Mesenchymal stem cell (in vitro differentiated cells and primary cell): ENCODE results near the gene BICDL1.

Experiments
- DNase-seq: peaks from one replicate; pipeline ENCODE4 v3.0.0-alpha.2; 2013
- H2AFZ ChIP-seq: one replicate; pipeline ENCODE4 v1.6.1; 2013; ENCODE audit warnings: low read depth, mild to moderate bottlenecking, control low read depth, inconsistent platforms, low read length, moderate library complexity
- H2AK5ac ChIP-seq: 2 replicates; pipeline ENCODE4 v1.6.1; 2013; ENCODE audit warnings: low read length, moderate library complexity, mild to moderate bottlenecking, inconsistent platforms; ENCODE audit not compliant: severe bottlenecking
- H2BK120ac ChIP-seq: one replicate; pipeline ENCODE4 v1.6.1; 2013; ENCODE audit warnings: low read depth, mild to moderate bottlenecking, inconsistent platforms, low read length, moderate library complexity
- H2BK12ac ChIP-seq, 2 experiments: one replicate each; pipeline ENCODE4 v1.6.1; 2013; ENCODE audit warnings: inconsistent platforms in 2 of 2, low read length in 2 of 2, mild to moderate bottlenecking in 2 of 2, moderate library complexity in 2 of 2, control low read depth in 1 of 2
- H2BK15ac ChIP-seq: one replicate; pipeline ENCODE4 v1.6.1; 2013; ENCODE audit warnings: mild to moderate bottlenecking, low read depth, inconsistent platforms; ENCODE audit not compliant: poor library complexity, severe bottlenecking
- H2BK5ac ChIP-seq: 2 replicates; pipeline ENCODE4 v1.6.1; 2013; ENCODE audit warnings: low read depth, mild to moderate bottlenecking, low read length, control low read depth, inconsistent platforms; ENCODE audit not compliant: poor library complexity, severe bottlenecking
- H3K14ac ChIP-seq, 2 experiments: one replicate each; pipeline ENCODE4 v1.6.1; 2013; ENCODE audit warnings: inconsistent platforms in 2 of 2, low read length in 2 of 2, control low read depth in 1 of 2, mild to moderate bottlenecking in 1 of 2, moderate library complexity in 1 of 2
- H3K18ac ChIP-seq, 2 experiments: one replicate each; pipeline ENCODE4 v1.6.1; 2013; ENCODE audit warnings: inconsistent platforms in 2 of 2, low read length in 2 of 2, control low read depth in 1 of 2, low read depth in 1 of 2, mild to moderate bottlenecking in 1 of 2
- H3K23ac ChIP-seq, 2 experiments: one replicate each; pipeline ENCODE4 v1.6.1; 2013; ENCODE audit warnings: inconsistent platforms in 2 of 2, low read length in 2 of 2, mild to moderate bottlenecking in 2 of 2, moderate library complexity in 2 of 2, control low read depth in 1 of 2
- H3K27ac ChIP-seq: 2 replicates; pipeline ENCODE4 v1.5.1; 2013; ENCODE audit warnings: mild to moderate bottlenecking, moderate library complexity, low read length, control low read depth, inconsistent platforms; ENCODE audit not compliant: poor library complexity, severe bottlenecking
- H3K27me3 ChIP-seq, 2 experiments: 2 replicates each; pipeline versions ENCODE4 v1.6.1 to v1.7.0; 2013; ENCODE audit warnings: low read length in 2 of 2, mild to moderate bottlenecking in 2 of 2, moderate library complexity in 2 of 2, control low read depth in 1 of 2, inconsistent platforms in 1 of 2; ENCODE audit not compliant: control insufficient read depth in 1 of 2, insufficient read depth in 1 of 2
- H3K36me3 ChIP-seq, 2 experiments: 2 replicates each; pipeline versions ENCODE4 v1.6.1 to v1.7.0; 2013; ENCODE audit warnings: low read length in 2 of 2, control low read depth in 1 of 2, inconsistent platforms in 1 of 2, low read depth in 1 of 2, mild to moderate bottlenecking in 1 of 2; ENCODE audit not compliant: insufficient read depth in 2 of 2, control insufficient read depth in 1 of 2
- H3K4ac ChIP-seq, 2 experiments: one replicate each; pipeline ENCODE4 v1.6.1; 2013; ENCODE audit warnings: inconsistent platforms in 2 of 2, low read length in 2 of 2, mild to moderate bottlenecking in 2 of 2, moderate library complexity in 2 of 2, control low read depth in 1 of 2, low read depth in 1 of 2
- H3K4me1 ChIP-seq: 2 replicates; pipeline ENCODE4 v1.6.1; 2013; ENCODE audit warnings: low read depth, low read length, control low read depth; ENCODE audit not compliant: control insufficient read depth, insufficient read depth
- H3K4me2 ChIP-seq: 2 replicates; pipeline ENCODE4 v1.6.1; 2013; ENCODE audit warnings: low read length, mild to moderate bottlenecking, inconsistent platforms; ENCODE audit not compliant: poor library complexity, severe bottlenecking
- H3K4me3 ChIP-seq, 2 experiments: 2 replicates each; pipeline versions ENCODE4 v1.5.1 to v1.7.0; 2013; ENCODE audit warnings: low read length in 2 of 2, mild to moderate bottlenecking in 2 of 2, control low read depth in 1 of 2, low read depth in 1 of 2; ENCODE audit not compliant: insufficient read depth in 1 of 2
- H3K79me1 ChIP-seq: replicated peaks from 2 replicates; pipeline ENCODE4 v1.6.1; 2013; ENCODE audit warnings: mild to moderate bottlenecking, control low read depth, low read length, inconsistent platforms; ENCODE audit not compliant: poor library complexity, severe bottlenecking
- H3K9ac ChIP-seq: 2 replicates; pipeline ENCODE4 v1.7.0; 2013; ENCODE audit warnings: mild to moderate bottlenecking, low read length, moderate library complexity
- H3K9me3 ChIP-seq: 2 replicates; pipeline ENCODE4 v1.7.0; 2013; ENCODE audit warnings: mild to moderate bottlenecking, low read length; ENCODE audit not compliant: control insufficient read depth
- H4K8ac ChIP-seq: one replicate; pipeline ENCODE4 v1.6.1; 2013; ENCODE audit warnings: inconsistent platforms, mild to moderate bottlenecking, low read length, moderate library complexity
- H4K91ac ChIP-seq: one replicate; pipeline ENCODE4 v1.6.1; 2013; ENCODE audit warnings: mild to moderate bottlenecking, low read length, inconsistent platforms
- WGBS: methylation state at CpG from one replicate; pipeline ENCODE4 v1.1.7; 2013; ENCODE audit warnings: mixed read lengths; 5-methylcytosine and 5-hydroxymethylcytosine counted together

The BICDL1 gene

DNA sequence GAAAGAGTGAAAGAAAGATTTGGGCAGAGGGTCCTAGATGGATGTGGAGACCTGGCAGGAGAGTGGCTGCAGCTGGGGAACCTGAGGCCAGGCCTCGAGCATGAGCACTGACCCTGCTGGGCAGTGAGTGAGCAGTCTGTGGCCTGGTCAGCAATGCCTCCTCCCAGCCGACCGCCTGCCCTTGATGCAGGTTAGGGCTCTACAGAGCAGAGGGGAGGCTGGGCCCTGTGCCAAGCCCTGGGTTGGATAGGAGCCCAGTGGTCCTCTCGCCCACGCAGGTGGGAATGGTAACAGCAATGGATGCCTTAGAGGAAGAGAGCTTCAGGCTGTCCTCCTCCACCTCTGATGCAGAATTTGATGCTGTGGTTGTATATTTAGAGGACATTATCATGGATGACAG lies 67.7 kb downstream of the BICDL1 start:
- Histone ChIP-seq H4K8ac (no peak overlapping the region), H3K36me3 (peaks cover 0 to 3% of the 10 kb centered on the region in 2 experiments), H3K79me1 (no peaks in the 10 kb centered on the region), H2BK120ac (no peak overlapping the region), H3K14ac (peak overlapping the region in 1 of 2 experiments; percentile 55), H2AFZ (no peak overlapping the region), H3K9ac (no peak overlapping the region), H3K18ac (no peak overlapping the region), H3K4me1 (peaks cover 2% of the 10 kb centered on the region), H2BK15ac (no peak overlapping the region), H3K23ac (no peak overlapping the region), H3K27me3 (peaks cover 6 to 17% of the 10 kb centered on the region in 2 experiments), H3K9me3 (no peaks in the 10 kb centered on the region), H3K4me2 (no peak overlapping the region), H2BK12ac (no peak overlapping the region), H3K4me3 (no peak overlapping the region), H2AK5ac (no peak overlapping the region), H4K91ac (no peak overlapping the region), H3K4ac (no peak overlapping the region), H3K27ac (no peak overlapping the region), H2BK5ac (no peak overlapping the region)
- WGBS = 94% methylated on average over 5 of the region's 5 CpGs
- no peak for DNase-seq

GRCh38 chr12:120060196-120060595 lies 71.2 kb downstream of the BICDL1 start:
- Histone ChIP-seq H3K4me2 (no peak overlapping the region), H3K4ac (no peak overlapping the region), H3K9ac (no peak overlapping the region), H3K79me1 (no peaks in the 10 kb centered on the region), H3K23ac (no peak overlapping the region), H4K8ac (no peak overlapping the region), H3K4me3 (no peak overlapping the region), H3K27me3 (peaks cover 30 to 47% of the 10 kb centered on the region in 2 experiments), H2AFZ (no peak overlapping the region), H3K9me3 (no peaks in the 10 kb centered on the region), H2BK120ac (no peak overlapping the region), H2AK5ac (no peak overlapping the region), H3K14ac (no peak overlapping the region), H2BK5ac (no peak overlapping the region), H3K27ac (no peak overlapping the region), H3K18ac (no peak overlapping the region), H2BK12ac (no peak overlapping the region), H4K91ac (no peak overlapping the region), H3K4me1 (peaks cover 2% of the 10 kb centered on the region), H2BK15ac (no peak overlapping the region), H3K36me3 (peaks cover 0 to 3% of the 10 kb centered on the region in 2 experiments)
- DNase-seq = no peak
- whole genome bisulfite sequencing = 76% methylated on average over 1 of the region's 1 CpG

DNA sequence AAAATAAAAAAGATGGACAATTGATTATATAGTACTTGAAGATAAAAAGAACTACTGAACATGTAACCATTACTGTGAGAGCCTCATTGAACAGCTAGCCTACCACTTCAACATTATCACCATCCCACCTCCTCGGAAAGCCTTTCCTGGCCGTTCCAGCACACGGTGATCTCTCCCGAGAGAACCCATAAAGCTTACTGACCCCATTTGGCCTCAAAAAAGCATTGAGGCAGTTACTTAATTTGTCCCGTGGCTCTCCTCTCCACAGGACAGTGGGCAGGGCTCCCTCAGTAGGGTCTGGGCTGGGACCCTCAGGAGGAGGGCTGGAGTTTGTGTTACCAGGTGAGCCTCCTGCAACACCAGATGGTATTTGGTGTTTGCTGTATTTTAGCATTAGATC lies 71.7 kb downstream of the BICDL1 start:
- no peak overlapping the region for H2AFZ ChIP-seq
- no peaks in the 10 kb centered on the region for H3K9me3 ChIP-seq
- H3K79me1 ChIP-seq = no peaks in the 10 kb centered on the region
- no peak overlapping the region for H2BK12ac ChIP-seq
- H3K14ac ChIP-seq = no peak overlapping the region
- H3K23ac ChIP-seq = no peak overlapping the region
- no peak overlapping the region for H3K9ac ChIP-seq
- H3K27ac ChIP-seq = no peak overlapping the region
- 76% methylated on average over 5 of the region's 5 CpGs for WGBS
- no peak overlapping the region for H2BK5ac ChIP-seq
- H4K8ac ChIP-seq = no peak overlapping the region
- H3K4me1 ChIP-seq = peaks cover 2% of the 10 kb centered on the region
- no peak overlapping the region for H3K18ac ChIP-seq
- no peak overlapping the region for H4K91ac ChIP-seq
- no peak overlapping the region for H3K4ac ChIP-seq
- H3K27me3 ChIP-seq = peaks cover 34 to 51% of the 10 kb centered on the region in 2 experiments
- peaks cover 0 to 3% of the 10 kb centered on the region in 2 experiments for H3K36me3 ChIP-seq
- no peak overlapping the region for H2BK120ac ChIP-seq
- no peak overlapping the region for H3K4me3 ChIP-seq
- H2BK15ac ChIP-seq = no peak overlapping the region
- H3K4me2 ChIP-seq = no peak overlapping the region
- H2AK5ac ChIP-seq = no peak overlapping the region
- no peak for DNase-seq

DNA sequence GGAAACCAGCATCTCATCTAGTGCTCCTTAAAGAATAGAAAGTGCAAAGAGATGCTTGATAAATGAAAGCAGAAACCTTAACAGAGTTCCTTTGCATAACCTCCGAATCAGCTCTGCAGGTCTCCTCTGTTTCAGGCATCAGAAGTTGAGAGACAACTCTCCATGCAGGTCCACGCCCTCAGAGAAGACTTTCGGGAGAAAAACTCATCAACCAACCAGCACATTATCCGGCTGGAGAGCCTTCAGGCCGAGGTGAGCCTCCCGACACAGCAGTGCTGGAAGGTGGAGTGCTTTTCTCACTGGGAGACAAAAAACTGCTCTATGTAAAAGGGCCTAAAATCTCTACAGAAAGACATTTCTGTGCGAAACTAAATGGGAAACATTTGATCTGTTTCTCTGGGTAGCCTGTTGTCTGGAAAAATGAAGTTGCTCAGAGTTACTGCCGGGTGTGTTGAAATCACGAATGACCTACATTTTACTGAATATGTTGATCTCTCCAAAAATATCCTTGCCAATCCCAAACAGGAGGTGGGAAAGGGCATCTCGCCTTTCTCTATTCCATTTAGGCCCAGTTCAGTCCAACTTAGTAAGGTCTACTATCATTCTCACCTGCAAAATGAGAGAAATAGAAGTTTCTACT lies 72.7 kb downstream of the BICDL1 start:
- Histone ChIP-seq H3K23ac (no peak overlapping the region), H3K18ac (no peak overlapping the region), H2AK5ac (no peak overlapping the region), H2BK12ac (no peak overlapping the region), H3K27me3 (peaks cover 42 to 53% of the 10 kb centered on the region in 2 experiments), H4K91ac (no peak overlapping the region), H2BK15ac (no peak overlapping the region), H3K79me1 (no peaks in the 10 kb centered on the region), H3K4me1 (peaks cover under 1% of the 10 kb centered on the region), H3K36me3 (peaks cover 0 to 2% of the 10 kb centered on the region in 2 experiments), H2AFZ (no peak overlapping the region), H3K14ac (no peak overlapping the region), H3K4me3 (no peak overlapping the region), H3K9me3 (no peaks in the 10 kb centered on the region), H4K8ac (no peak overlapping the region), H3K9ac (no peak overlapping the region), H3K4me2 (no peak overlapping the region), H3K27ac (no peak overlapping the region), H2BK120ac (no peak overlapping the region), H2BK5ac (no peak overlapping the region), H3K4ac (no peak overlapping the region)
- WGBS = 81% methylated on average over 9 of the region's 10 CpGs
- DNase-seq = no peak
